ENCODE data around the gene RIPOR1. TPM values are rescaled to one million over a fixed set of nuclear protein-coding genes. Genes with fewer than 3 reads are reported as not detected.
"Not testable (repeated sequence)": the region's sequence is repeated elsewhere in the genome, so short reads cannot be mapped to it uniquely, and the experiment has no call there.

RIPOR1 gene
- total and polyA plus RNA-seq, 8 donors, result 31.8 to 53.8 (median 36.2) TPM

GRCh38 chr16:67506468-67506867, 22.2 kb upstream of the RIPOR1 start:
- Histone ChIP-seq H3K4me3 (no peak overlapping the region), H3K4me1 (no peaks in the 10 kb centered on the region), H3K27ac (no peak overlapping the region), H3K9me3 (no peaks in the 10 kb centered on the region), H3K27me3 (no peaks in the 10 kb centered on the region), H3K36me3 (no peaks in the 10 kb centered on the region)
- FAIRE-seq (no peak), DNase-seq (no peak), ATAC-seq (no peak)
- 63 to 73% methylated on average over 8 of the region's 8 CpGs for WGBS, 2 donors
- intact Hi-C loops (cut with DNase I), result no loop called here
- TF ChIP-seq CTCF (IDR thresholded peaks at IDR 0.05), result no peak

GRCh38 chr16:67509016-67509415, 19.6 kb upstream of the RIPOR1 start:
- intact Hi-C loops (cut with DNase I), result no loop called here
- H3K27me3 ChIP-seq, result no peaks in the 10 kb centered on the region
- H3K9me3 ChIP-seq, result no peaks in the 10 kb centered on the region
- FAIRE-seq (no peak), DNase-seq (no peak), ATAC-seq (no peak)
- H3K36me3 ChIP-seq, result no peaks in the 10 kb centered on the region
- no peak overlapping the region for H3K4me3 ChIP-seq
- no peak for TF ChIP-seq CTCF (IDR thresholded peaks at IDR 0.05)
- H3K4me1 ChIP-seq, result no peaks in the 10 kb centered on the region
- H3K27ac ChIP-seq, result no peak overlapping the region
- WGBS, 2 donors, result 86 to 92% methylated on average over 4 of the region's 4 CpGs

DNA sequence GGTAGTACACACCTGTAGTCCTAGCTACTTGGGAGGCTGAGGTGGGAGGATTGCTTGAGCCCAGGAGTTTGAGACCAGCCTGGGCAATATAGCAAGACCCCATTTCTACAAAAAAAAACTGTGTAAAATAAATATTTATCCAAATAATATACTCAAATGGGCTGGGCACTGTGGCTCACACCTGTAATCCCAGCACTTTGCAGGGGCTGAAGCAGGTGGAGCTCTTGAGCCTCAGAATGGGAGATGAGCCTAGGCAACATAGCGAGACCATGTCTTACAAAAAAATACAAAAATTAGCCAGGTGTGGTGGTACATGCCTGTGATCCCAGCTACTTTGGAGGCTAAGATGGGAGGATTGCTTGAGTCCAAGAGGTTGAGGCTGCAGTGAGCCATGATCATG, 14.7 kb upstream of the RIPOR1 start:
- DNase-seq; FAIRE-seq; H3K36me3 ChIP-seq; intact Hi-C loops (cut with DNase I); H3K9me3 ChIP-seq; H3K4me3 ChIP-seq; H3K4me1 ChIP-seq; H3K27ac ChIP-seq; H3K27me3 ChIP-seq: not testable (repeated sequence)
- ATAC-seq, result peak in 1 of 4 donors; percentile 9
- 94 to 96% methylated on average over 1 of the region's 1 CpG for WGBS, 2 donors

- Histone ChIP-seq H3K36me3 (no peaks in the 10 kb centered on the region), H3K4me1 (no peaks in the 10 kb centered on the region), H3K27me3 (no peaks in the 10 kb centered on the region), H3K4me3 (no peak overlapping the region), H3K9me3 (no peaks in the 10 kb centered on the region), H3K27ac (no peak overlapping the region)
- WGBS, 2 donors, result 3 to 7% methylated on average over 8 of the region's 8 CpGs
- FAIRE-seq (no peak), DNase-seq (peak in 5 of 6 donors; percentile 61 to 78 (median 75)), ATAC-seq (peak; percentile 65 to 94 (median 86))
- TF ChIP-seq CTCF (IDR thresholded peaks at IDR 0.05), result peak; percentile 37 to 52 (median 48)
- intact Hi-C loops (cut with DNase I), result no loop called here
These were observed 14.2 kb upstream of the RIPOR1 start for GRCh38 chr16:67514382-67514828.

GRCh38 chr16:67516296-67517154, 12.1 kb upstream of the RIPOR1 start:
- Histone ChIP-seq H3K27me3 (no peaks in the 10 kb centered on the region), H3K9me3 (no peaks in the 10 kb centered on the region), H3K27ac (no peak overlapping the region), H3K4me1 (no peaks in the 10 kb centered on the region), H3K4me3 (no peak overlapping the region), H3K36me3 (no peaks in the 10 kb centered on the region)
- WGBS, 2 donors, result 85 to 88% methylated on average over 12 of the region's 12 CpGs
- intact Hi-C loops (cut with DNase I), result no loop called here
- ATAC-seq, result no peak
- no peak for FAIRE-seq
- no peak for DNase-seq
- no peak for TF ChIP-seq CTCF (IDR thresholded peaks at IDR 0.05)
